GM12864 (cell line): ENCODE measurements around the gene MISP.

Source experiments
- DNase-seq: peaks from one replicate; pipeline ENCODE4 v3.0.0-alpha.2; 2011; ENCODE audit warnings: low read depth
- H3K4me3 ChIP-seq: 2 replicates; pipeline ENCODE4 v1.5.1; 2011; ENCODE audit warnings: mild to moderate bottlenecking, low read depth, low read length, control low read depth
- TF ChIP-seq, protein P1 (sequence below): IDR thresholded peaks from 2 replicates; pipeline ENCODE4 v1.5.1; 2011; ENCODE audit warnings: low read depth, mild to moderate bottlenecking, moderate library complexity, low read length, control low read depth, inconsistent platforms; ENCODE audit errors: missing control alignments

Gene MISP

GRCh38 chr19:709196-709964, 41.5 kb upstream of the MISP start:
- DNase-seq, result no peak
- TF ChIP-seq, protein P1, sequence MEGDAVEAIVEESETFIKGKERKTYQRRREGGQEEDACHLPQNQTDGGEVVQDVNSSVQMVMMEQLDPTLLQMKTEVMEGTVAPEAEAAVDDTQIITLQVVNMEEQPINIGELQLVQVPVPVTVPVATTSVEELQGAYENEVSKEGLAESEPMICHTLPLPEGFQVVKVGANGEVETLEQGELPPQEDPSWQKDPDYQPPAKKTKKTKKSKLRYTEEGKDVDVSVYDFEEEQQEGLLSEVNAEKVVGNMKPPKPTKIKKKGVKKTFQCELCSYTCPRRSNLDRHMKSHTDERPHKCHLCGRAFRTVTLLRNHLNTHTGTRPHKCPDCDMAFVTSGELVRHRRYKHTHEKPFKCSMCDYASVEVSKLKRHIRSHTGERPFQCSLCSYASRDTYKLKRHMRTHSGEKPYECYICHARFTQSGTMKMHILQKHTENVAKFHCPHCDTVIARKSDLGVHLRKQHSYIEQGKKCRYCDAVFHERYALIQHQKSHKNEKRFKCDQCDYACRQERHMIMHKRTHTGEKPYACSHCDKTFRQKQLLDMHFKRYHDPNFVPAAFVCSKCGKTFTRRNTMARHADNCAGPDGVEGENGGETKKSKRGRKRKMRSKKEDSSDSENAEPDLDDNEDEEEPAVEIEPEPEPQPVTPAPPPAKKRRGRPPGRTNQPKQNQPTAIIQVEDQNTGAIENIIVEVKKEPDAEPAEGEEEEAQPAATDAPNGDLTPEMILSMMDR, result no peak
- H3K4me3 ChIP-seq, result no peak overlapping the region

- no peak overlapping the region for H3K4me3 ChIP-seq
- no peak for DNase-seq
- TF ChIP-seq, protein P1, result no peak
Measured at GRCh38 chr19:709965-710571, 40.8 kb upstream of the MISP start.

DNA sequence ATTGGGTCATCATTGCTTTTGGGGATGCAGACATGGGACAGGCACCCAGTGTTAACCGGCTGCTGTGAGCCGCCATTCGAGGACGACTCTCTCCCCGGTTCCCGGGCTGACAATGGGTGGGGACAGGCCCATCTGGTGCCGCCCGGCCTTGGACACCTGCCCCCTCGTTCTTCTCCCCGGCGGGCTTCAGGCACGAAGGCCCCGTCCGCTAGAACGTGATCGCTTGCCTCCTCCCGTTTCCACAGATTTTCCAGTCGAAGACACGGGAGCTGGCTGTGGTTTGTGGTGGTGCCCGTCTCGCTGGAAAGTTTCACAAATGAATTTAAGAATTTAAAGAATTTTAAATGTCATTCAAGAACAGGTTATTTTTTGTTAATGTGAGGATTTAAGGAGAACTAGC, 40.1 kb upstream of the MISP start:
- TF ChIP-seq, protein P1, result no peak
- H3K4me3 ChIP-seq, result no peak overlapping the region

GRCh38 chr19:711254-711653, 39.7 kb upstream of the MISP start:
- no peak for DNase-seq
- TF ChIP-seq, protein P1, result no peak
- no peak overlapping the region for H3K4me3 ChIP-seq

More for the DNA sequence above, 40.1 kb upstream of the MISP start:
- no peak for DNase-seq

- no peak for DNase-seq
- TF ChIP-seq, protein P1, result no peak
- H3K4me3 ChIP-seq, result no peak overlapping the region
Measured at GRCh38 chr19:715347-715746, 35.6 kb upstream of the MISP start.

- TF ChIP-seq, protein P1, result no peak
- no peak overlapping the region for H3K4me3 ChIP-seq
- DNase-seq, result no peak
Measured at GRCh38 chr19:718251-718951, 32.5 kb upstream of the MISP start.
